HG02973 (cell line): Measurements from ENCODE around the gene TMEM183A.
"Not testable (repeated sequence)": the region's sequence is repeated elsewhere in the genome, so short reads cannot be mapped to it uniquely, and the experiment has no call there.

ENCODE experiments used
- ATAC-seq: cut with Tn5 transposase; IDR thresholded peaks from one replicate; pipeline ENCODE4 v1.9.1; 2021; ENCODE audit warnings: moderate library complexity; ENCODE audit not compliant: unreplicated experiment

TMEM183A gene

DNA sequence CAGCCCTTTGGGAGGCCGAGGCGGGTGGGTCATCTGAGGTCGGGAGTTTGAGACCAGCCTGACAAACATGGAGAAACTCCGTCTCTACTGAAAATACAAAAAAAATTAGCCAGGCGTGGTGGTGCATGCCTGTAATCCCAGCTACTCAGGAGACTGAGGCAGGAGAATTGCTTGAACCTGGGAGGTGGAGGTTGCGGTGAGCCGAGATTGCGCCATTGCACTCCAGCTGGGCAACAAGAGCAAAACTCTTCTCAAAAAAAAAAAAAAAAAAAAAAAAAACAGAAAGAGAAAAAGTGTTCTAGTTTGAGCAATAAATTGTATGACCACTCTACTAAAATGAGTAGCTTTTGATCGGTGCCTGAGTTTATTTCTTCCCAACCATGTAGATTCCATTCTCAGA is 21.1 kb upstream of the TMEM183A start:
- not testable (repeated sequence) for ATAC-seq

DNA sequence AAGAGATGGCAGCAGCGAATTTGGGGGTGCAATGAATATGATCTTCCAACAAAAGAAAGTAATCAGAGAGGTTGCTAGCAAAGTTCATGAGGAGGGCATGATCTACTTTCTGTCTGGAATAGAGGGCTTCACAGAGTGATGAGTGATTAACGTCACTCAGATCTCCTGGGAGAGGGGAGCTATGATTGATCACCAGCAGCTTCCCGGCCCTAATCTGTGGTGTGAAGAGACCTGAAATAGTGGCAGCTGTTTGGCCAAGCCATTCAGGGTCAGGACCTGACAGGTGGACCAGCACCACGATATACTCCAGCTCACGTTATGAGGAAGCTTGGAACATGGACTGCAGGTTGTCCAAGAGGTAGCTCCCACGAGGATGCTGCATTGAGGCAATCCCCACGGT is 19.9 kb upstream of the TMEM183A start:
- ATAC-seq = no peak

DNA sequence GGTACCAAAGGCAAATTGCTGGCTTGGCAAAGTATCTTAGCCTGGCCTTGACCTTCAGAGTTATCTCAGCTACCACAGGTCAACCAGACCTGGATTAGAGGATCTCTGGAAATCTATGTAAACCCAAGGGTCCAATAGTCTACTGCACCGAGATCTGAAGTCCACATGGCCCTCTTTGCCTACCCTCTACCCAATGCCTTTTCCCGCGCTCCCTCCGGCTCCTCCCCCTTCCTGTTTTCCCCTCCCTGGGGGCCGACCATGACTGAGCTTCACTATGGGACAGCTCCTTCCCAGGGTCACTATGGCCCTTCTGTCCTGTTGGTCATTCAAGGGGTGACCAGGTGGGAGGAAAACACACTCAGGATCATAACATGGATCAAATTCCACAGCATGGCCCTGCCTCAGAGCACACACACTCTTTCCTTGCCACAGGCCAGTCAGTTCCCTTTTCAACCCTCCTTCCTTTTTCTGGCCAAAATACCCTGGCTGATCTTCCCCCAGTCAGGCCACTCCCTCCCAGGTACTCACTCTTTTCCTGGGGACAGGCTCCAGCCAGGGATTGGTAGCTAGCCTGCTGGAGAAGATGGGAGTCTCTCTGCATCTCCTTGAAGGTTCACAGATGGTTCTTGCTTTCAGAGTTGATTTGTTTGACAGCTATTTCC is 19.1 kb upstream of the TMEM183A start:
- no peak for ATAC-seq

DNA sequence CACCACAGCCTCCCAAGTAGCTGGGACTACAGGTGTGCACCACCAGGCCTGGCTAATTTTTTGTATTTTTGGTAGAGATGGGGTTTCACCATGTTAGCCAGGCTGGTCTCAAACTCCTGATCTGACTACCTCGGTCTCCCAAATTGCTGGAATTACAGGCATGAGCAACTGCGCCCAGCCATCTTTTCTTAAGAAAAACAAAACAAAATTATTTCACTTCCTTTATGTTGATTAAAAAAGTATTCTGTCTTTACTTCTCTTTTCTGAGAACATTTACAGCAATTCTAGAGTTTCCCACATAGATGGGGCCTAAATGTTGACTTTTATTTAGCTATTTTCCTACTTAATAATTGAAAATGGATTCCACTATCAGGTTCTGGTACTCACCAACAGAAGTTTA is 17.3 kb upstream of the TMEM183A start:
- no peak for ATAC-seq

DNA sequence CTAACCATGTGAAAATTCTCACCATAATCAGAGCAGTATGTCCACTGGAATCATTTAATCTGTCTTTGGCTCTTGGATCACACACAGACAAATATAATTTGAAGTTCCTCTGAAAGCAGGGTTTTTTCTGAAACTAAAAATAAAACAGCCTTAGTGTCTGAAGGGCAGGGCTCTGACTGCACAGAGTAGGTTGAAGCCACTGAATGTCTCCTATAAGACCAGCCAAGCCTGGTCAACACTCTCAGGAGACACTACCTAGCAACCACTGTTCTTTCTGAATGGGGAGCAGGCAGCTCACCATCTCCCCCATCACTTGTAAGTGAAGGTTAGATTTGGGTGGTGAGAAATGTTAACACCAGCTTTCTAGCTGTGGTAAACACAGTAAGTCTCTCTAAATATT is 16.1 kb upstream of the TMEM183A start:
- no peak for ATAC-seq

DNA sequence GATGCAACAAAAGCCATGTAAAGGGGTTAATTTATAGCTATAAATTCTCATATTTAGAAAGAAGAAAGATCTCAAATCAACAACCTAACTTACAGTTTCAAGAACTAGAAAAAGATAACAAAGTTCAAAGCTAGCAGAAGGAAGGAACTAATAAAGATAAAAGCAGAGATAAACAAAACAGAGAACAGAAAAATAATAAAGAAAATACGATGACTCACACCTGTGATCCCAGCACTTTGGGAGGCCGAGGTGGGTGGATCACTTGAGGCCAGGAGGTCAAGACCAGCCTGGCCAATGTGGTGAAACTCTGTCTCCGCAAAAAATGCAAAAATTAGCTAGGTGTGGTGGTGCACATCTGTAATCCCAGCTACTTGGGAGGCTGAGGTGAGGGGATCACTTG is 12.4 kb upstream of the TMEM183A start:
- ATAC-seq = no peak

DNA sequence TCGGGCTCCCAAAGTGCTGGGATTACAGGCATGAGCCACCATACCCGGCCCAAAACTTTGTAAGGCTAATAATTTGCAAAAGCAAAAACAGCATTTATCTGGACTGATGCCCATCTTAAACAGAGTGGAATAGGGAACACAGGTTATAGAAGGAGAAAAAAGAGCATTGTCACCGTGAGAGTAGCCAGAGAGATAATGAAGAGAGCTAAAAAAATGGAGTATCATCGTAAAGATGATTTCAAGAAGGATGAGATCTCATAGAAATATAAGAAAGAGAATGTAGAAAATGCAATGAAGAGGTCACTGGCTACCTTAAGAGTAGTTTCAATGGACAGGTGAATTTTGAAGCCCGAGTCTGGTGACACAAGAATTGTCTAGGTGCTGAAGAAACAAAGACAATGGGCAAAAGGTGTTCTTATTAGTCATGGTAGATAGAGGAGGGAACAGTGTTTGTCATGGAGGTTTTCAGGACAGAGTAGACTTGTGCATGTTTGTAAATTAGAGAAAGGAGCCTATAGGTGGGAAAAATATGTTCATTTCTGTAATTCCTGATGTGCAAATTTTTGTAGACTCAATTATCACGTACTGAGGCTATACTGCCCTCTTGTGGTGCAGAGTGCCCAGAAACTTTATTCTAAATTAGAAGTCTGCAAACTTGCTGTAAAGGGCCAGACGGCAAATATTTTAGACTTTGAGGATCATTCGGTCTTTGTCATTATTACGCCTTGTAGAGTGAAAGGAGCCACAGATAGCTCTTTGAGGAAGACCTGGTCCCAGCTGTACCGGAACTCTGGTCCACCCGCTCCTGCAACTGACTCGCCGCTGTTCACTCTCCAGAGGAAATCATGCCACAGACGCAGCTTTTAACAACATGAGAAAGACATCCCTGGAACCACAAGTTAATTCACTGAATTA is 8.1 kb upstream of the TMEM183A start:
- no peak for ATAC-seq

DNA sequence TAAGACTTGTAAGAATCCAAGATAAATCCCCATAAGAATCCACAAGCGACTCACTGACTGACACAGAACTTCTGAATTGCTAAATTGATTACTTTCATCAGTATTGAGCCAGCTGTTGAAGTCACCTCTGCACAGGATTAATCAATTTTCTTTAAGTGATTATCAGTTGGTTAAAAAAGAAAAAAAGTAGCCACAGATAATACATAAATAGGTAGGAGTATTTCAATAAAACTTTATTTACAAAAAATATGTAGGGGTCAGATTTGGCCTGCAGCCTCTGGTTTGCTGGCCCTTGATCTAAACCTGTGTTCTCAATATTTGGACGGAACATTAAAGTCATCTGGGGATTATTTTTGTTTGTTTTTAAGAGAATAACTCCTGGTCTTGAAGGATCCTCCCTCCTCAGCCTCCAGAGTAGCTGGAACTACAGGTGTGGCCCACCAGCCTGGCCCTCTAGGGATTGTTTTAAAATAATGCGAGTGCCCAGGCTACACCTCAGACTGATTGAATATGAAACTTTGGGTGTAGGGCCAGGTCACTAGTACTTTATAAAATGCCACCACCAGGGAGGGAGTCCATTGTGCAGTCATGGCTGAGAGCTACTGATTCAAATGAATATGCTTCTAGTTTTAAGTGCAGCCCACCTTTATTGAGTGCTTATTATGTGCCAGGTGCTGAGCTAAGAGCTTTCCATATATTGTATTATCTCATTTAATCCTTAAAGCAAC is 6.8 kb upstream of the TMEM183A start:
- ATAC-seq = no peak

DNA sequence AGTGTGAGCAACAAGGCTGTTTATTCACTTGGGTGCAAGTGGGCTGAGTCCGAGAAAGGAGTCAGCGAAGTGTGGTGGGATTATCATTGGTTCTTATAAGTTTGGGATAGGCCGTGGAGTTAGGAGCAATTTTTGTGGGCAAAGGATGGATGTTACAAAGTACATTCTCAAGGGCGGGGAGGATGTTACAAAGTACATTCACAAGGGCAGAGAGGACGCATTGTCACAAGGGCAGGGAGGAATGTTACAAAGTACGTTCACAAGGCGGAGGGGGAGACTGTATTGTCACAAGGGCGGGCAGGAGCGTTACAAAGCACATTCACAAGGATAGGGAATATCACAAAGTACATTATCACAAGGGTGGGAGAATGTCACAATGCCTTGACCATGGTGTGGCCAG is 5.2 kb upstream of the TMEM183A start:
- ATAC-seq = no peak

DNA sequence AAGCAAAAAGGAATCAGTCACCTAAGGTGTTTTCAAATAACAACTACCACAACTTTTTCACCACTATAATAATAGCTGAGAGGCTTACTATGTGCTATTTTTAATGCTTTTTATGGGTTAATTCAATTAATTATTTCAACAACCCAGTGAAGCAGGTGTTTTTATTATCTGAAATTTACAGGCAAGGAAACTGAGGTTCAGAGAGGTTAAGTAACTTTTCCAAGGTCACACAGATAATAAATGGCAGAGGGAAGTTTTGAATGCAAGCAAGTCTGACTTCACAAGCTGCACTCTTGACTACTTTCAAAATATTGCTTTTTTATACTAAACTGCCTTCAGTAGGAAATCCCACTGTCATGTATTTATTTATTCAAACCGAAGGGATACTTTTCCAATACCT is 4.2 kb upstream of the TMEM183A start:
- ATAC-seq = no peak

DNA sequence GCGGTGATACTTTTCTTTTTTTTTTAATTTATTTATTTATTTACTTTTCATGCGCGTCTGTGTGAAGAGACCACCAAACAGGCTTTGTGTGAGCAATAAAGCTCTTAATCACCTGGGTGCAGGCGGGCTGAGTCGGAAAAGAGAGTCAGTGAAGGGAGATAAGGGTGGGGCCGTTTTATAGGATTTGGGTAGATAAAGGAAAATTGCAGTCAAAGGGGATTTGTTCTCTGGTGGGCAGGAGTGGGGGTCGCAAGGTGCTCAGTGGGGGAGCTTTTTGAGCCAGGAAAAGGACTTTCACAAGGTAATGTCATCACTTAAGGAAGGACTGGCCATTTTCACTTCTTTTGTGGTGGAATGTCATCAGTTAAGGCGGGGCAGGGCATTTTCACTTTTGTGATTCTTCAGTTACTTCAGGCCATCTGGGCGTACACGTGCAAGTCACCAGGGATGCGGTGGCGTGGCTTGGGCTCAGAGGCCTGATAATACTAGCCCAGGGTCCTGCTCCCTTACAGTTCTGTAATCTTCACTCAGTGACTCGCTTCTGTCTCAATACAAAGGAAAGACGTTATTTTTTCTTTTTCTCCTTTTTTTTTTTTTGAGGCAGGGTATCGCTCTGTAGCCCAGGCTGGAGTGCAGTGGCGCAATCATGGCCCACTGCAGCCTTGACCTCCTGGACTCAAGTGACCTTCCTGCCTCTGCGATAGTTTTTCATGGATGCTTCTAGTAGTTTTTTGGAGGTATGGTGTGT is 1.6 kb upstream of the TMEM183A start:
- ATAC-seq = not testable (repeated sequence)

DNA sequence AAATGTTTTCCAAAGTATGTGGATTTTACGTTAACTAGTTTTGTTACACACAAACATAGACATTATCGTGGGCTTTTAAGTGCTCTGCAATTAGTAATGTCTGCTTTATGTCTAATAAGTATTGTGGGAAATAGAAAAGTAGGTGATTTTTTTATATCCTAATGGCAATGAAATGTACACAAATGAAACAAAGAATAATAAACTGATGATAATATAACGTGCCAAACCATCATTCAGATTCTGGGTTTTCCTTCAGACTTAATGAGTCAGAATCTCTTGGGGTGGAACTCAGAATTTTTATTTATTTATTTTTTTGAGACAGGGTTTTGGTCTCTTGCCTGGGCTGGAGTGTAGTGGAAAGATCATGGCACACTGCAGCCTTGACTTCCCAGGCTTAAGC is 2.0 kb downstream of the TMEM183A start:
- ATAC-seq = no peak

DNA sequence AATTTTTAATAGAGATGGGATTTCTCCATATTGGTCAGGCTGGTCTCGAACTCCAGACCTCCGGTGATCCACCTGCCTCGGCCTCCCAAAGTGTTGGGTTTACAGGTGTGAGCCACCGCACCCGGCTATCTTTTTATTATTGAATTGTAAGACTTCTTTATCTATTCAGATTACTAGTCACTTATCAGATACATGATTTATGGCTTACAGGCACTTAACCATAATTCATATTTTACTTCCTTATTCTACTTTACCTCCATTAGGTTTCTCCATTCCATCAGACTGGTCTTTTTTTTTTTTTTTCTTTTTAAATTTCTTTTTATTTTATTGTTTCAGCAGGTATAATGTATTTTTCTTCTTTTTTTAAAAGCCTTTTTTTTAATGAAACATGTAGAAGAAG is 4.4 kb downstream of the TMEM183A start:
- ATAC-seq = no peak

DNA sequence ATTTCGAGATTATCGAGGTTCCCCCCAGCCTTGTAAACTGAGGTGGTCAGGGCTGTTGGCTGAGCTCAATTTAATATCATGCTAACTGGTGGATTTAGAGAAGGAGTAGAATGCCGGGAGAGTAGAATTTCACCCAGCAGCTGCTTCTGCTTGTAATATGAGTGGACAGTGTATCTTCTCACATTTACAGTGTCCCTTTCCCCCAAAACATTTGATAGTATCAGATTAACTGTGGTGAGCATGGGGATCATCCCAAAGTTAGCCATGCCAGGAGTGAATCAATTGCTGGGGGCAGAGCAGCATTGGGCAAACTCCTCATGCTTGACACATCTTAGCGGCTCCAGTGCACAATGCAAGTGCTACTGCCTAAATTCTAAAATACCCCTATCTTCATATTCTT is 9.9 kb downstream of the TMEM183A start:
- ATAC-seq = no peak

DNA sequence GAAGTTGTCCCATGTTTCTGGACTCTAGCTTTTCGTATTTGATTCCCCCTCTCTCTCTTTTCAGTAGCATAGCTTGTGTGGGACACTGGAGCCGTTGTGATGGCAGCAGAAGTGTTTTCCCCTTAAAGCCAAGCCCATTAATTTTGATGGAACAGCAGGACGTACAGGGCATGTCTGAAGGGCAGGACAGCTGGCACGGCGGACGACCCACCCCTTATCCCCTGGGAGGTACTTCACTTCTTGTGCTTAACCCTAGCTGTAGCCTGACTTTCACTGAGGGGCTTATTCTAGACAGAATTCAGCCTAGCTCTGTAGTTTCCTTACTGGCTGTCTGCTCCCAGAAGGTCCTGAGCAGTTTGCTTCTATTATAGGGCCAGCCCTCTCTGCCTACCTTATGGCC is 10.5 kb downstream of the TMEM183A start:
- no peak for ATAC-seq

DNA sequence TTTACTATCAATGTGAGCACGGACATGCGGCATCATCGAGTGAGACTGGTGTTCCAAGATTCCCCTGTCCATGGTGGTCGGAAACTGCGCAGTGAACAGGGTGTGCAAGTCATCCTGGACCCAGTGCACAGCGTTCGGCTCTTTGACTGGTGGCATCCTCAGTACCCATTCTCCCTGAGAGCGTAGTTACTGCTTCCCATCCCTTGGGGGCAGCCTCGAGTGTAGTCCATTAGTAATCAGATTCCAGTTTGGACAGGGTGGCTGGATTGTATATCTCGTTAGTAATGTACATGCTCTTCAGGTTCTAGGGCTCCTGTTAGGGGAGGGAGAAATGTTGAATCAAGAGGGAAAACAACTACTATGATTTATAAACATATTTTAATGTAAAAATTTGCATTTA is 15.7 kb downstream of the TMEM183A start:
- not testable (repeated sequence) for ATAC-seq

DNA sequence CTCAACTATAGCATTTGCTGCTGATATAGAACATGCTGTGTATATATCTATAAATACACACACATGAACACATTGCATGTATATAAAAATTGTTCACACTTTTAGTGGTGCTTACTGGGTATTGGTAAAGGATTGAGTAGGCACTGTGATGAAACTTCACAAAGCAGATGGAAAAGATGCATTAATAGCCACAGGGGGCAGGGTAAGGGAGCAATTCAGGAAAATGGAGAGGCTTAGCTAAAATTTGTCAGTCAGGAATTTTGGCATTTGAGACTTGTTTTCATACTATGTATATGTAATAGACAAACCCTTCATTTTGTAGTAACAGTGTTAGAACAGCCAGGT is 18.5 kb downstream of the TMEM183A start:
- no peak for ATAC-seq

DNA sequence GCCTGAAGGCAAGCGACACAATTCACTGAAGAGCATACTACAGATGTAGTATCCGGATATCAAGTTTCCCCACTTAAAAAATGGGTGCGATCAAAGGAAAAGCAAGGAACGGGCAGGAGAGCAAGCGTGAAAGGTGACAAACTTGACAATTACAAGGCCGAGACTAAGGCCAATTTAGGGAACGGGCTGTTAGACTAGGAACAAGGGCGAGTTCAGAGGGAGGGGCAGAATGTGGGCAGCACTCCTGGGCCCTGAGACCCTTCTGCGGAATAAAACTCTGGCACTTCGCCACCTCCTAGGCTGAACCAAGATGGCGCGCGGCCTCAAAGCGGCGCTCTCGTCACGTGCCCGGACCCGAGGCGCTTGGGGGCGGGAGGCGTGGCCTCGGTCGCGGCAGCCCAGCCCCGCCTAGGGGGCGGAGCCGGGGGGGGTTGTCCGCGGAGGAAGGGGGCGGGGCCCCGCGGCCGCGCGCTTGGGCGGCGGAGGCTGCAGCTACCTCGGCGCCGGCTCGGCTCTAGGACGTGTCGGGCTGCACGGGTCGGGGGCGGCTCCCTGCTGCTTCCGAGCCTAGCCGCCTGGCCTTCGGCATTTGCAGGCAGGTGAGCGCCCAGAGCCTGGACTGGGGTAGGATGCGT is 19.0 kb downstream of the TMEM183A start, which contains the start of gene PPFIA4:
Gene PPFIA4, plus strand, starts transcription at position 461 of the 635 bp plus-strand sequence. CDS start 12,518 bp downstream, outside the sequence.
- peak; percentile 71 for ATAC-seq

DNA sequence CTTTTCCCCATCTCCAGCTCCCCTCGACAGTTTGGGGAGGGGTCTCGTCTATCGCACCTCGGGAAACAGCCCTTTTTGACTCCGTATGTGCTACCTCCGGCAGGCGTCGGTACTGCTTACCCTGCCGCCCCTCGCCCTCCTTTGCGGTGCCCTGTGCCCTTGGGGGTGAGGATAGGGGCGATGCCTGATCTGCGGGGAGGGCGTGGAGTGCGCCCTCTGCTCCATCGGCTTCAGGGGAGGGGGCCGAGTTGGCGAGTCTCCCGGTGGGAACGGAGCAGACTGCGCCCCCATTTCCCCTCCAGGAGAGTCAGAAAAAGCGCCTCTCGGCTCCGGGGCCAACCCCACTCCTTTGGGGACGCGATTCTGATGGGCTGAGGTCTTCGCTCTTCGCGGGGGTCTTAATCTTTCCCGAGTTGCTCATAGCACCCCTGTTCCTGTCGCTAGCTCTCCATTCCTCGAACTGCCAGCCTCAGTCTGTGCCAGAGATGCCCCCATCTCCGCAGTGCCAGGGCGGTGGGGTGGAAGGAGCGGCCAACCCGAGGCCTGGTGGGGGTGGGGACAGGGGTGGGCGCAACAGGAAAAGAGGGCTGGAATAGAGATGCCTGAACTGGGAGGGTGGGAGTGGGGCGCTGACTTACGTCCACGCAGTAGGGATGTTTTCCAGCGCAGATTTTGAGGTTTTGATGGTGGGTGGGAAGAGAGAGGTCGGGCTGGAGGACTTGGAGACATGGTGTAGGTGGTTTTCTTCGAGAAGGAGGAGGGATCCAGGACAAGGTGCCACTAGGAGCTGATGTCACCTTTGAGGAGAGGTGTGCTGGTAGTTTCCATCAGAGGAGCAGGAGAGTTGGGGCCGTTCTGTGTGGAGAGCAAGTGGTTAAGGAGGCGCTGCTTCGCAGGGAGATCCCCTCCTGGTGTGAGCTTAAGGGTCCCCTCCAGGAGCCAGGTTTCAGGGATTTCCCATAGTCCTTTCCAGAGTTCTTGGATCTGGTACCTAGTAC is 19.8 kb downstream of the TMEM183A start:
- no peak for ATAC-seq
